ENCODE data around the gene CISTR. TPM values are rescaled to one million over a fixed set of nuclear protein-coding genes. Genes with fewer than 3 reads are reported as not detected.
"Not testable (repeated sequence)": the region's sequence is repeated elsewhere in the genome, so short reads cannot be mapped to it uniquely, and the experiment has no call there.

Gene CISTR
- total RNA-seq, 2 experiments from 2014 or later = not detected

DNA sequence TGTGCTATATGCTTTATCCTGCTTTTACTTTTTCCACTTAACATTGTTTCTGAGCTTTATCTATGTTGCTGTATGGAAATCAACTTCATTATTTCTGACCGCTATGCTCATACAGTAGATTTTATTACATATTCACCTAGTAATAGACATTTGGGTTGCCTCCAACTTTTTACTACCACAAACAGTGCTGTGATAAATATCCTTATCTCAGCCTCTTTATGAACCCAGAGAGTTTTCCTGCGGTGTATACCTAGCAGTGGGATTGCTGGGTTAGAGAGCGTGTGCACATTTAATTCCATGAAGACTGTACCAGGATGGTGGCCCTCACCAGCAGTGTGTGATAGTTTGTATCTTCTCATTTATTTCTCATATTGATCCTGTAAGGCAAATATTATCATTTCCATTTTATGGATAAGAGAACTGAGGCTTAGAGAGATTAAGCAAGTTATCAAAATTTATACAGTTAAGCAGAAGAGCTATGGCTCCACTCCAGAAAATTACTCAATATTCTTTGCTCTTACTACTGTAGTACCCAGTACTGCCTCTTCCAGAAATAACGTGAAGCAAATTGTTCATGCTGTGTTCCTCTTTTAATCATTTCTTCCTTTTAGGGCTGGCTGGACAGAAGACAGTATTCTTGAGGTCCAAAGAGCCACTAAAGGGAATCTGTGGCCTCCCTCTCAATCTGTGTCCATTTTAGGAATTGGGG is 26.3 kb upstream of the CISTR start:
- DNase-seq (no peak), ATAC-seq (no peak)
- Mint-ChIP-seq H3K27me3 (peaks cover 51% of the 10 kb centered on the region), H3K36me3 (no peaks in the 10 kb centered on the region), H3K4me3 (no peak overlapping the region), H3K9me3 (ENCODE audit: low read depth) (no peaks in the 10 kb centered on the region), H3K4me1 (no peaks in the 10 kb centered on the region), H3K27ac (no peak overlapping the region)
- CTCF ChIA-PET = no interaction called here

DNA sequence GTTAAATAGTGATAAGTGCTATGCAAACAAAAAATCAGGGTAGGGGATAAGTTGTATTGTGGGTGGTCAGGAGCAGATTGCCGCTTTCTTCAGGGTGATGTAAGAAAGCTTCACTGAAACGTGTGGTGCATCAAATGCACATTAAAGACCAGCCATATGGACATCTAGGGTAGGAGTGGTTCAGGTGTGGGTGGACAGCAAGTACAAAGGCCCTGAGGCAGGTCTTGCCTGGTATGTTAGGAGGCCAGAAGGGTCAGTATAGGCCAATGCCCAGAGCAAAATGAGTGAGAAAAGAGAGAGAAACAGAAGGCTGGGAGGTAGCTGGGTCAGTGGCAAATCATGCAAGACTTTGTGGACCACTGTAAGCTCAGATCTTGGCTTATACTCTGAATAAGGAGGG is 25.6 kb upstream of the CISTR start:
- no peak for ATAC-seq
- no peak for DNase-seq
- Mint-ChIP-seq H3K4me3 (no peak overlapping the region), H3K9me3 (ENCODE audit: low read depth) (no peaks in the 10 kb centered on the region), H3K27me3 (peaks cover 46% of the 10 kb centered on the region), H3K4me1 (no peaks in the 10 kb centered on the region), H3K27ac (no peak overlapping the region), H3K36me3 (no peaks in the 10 kb centered on the region)
- CTCF ChIA-PET = no interaction called here

DNA sequence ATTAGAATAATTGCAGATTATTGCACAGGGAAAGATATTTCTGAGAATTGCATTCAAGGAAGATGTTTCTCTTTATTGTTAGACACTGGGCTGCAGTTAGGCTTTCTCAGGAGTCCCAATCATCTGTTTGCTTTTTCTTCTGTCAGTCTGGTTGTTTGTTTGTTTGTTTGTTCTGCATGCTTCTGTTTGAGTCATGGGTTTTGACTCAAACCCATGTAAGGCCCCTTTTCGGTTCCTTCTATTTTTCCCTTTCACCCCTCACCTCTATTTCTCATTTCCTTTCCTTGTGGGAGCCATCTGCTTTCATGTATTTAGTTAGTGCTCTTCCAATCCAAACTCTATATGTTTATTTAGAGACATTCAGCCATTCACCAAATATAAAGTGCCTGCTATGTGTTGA is 25.1 kb upstream of the CISTR start:
- CTCF ChIA-PET = interaction anchor here (0.9 kb wide), 1 partner anchor 19 kb away, joined by 4 read pairs; no protein-coding TSS in a partner anchor
- DNase-seq = no peak
- Mint-ChIP-seq H3K4me1 (no peaks in the 10 kb centered on the region), H3K4me3 (no peak overlapping the region), H3K36me3 (no peaks in the 10 kb centered on the region), H3K27me3 (peaks cover 46% of the 10 kb centered on the region), H3K27ac (no peak overlapping the region), H3K9me3 (ENCODE audit: low read depth) (no peaks in the 10 kb centered on the region)
- ATAC-seq = no peak

DNA sequence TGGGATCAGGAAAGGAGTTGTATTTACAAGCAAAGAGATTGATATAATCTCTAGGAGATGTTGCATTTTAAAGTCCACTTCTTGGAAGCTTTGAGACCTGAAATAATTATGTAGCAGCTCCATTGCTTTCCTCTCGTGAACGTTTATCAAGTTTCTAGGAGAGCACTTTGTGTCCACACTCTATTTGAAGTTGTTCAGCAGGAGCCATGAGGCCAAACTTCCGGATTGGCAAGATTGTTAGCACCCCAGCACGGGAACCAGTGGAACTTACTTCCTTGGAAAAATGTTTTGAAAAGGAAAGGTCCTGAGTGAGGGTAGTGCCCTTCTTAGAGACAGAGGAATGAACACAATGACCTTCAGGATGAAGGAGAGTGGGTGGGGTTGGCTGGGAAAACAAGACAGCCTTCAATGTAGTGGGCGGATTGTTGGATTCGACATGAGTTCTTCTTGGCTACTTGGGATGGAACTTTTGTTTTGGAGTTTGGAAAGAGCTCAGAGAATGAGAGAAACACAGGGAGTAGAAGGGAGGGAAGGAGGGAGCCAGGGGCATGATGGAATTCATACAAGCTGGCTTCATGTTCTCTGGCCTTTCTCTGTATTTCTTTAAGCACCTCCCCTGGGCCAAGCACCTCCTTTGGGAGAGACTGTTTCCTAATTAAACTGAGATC is 23.8 kb upstream of the CISTR start:
- Mint-ChIP-seq H3K36me3 (no peaks in the 10 kb centered on the region), H3K27me3 (peaks cover 44% of the 10 kb centered on the region), H3K4me3 (no peak overlapping the region), H3K9me3 (ENCODE audit: low read depth) (no peaks in the 10 kb centered on the region), H3K27ac (no peak overlapping the region), H3K4me1 (no peaks in the 10 kb centered on the region)
- ATAC-seq (no peak), DNase-seq (no peak)
- CTCF ChIA-PET = interaction anchor here (1.5 kb wide), 1 partner anchor 16 kb away, joined by 3 read pairs; no protein-coding TSS in a partner anchor

DNA sequence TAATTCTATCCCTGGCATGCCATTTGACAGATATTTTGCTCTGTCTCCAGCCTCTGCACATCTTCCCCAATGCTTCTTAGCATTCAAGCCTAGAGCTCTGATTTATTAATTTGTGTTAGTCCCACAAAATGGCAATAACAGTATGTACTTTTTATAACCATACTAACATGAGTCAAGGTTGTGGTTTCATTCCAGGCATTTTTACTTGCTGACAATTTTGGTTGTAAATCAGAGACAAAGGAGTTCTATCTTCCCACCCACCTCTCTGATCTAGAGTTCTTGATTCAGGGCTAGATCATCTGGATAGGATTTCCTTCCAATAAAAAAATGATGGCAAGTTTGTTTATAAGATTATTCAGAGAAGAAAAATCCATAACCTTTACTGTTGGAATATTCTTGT is 18.5 kb upstream of the CISTR start:
- Mint-ChIP-seq H3K27ac (no peak overlapping the region), H3K4me1 (no peaks in the 10 kb centered on the region), H3K4me3 (no peak overlapping the region), H3K9me3 (ENCODE audit: low read depth) (no peaks in the 10 kb centered on the region), H3K27me3 (peaks cover 59% of the 10 kb centered on the region), H3K36me3 (no peaks in the 10 kb centered on the region)
- no peak for ATAC-seq
- DNase-seq = no peak
- CTCF ChIA-PET = interaction anchor here (0.6 kb wide), 1 partner anchor 13 kb away, joined by 3 read pairs; no protein-coding TSS in a partner anchor

- peaks cover 71% of the 10 kb centered on the region for H3K27me3 Mint-ChIP-seq
- H3K4me1 Mint-ChIP-seq = no peaks in the 10 kb centered on the region
- DNase-seq = no peak
- H3K27ac Mint-ChIP-seq = no peak overlapping the region
- no peak overlapping the region for H3K4me3 Mint-ChIP-seq
- no peak for ATAC-seq
- CTCF ChIA-PET = interaction anchor here (1.0 to 1.8 kb wide), 3 partner anchors 12 to 25 kb away, joined by 3 to 6 read pairs (median 5); no protein-coding TSS in a partner anchor
- H3K36me3 Mint-ChIP-seq = no peaks in the 10 kb centered on the region
- no peaks in the 10 kb centered on the region for H3K9me3 Mint-ChIP-seq (ENCODE audit: low read depth)
These were observed 17.2 kb upstream of the CISTR start for GRCh38 chr12:53768976-53769375.

DNA sequence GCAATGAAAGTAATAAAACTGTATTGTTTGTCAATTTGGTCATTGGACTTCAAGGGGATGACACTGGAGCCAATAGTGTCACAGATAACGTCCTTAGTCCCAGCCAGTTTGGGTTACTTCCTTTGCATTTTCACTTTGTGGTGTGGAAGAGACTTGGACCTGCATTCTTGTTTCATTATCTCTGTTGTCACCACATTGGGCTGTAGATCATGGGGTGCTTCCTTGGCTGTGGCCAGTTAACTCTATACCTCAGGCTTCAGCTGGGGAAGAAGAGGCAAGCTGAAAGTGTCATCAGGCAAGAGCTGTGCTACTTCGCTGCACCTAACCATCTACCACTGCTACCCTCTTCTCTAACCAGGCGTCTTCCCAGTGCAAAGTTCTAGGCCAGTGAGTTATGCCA is 15.1 kb upstream of the CISTR start:
- Mint-ChIP-seq H3K4me1 (no peaks in the 10 kb centered on the region), H3K4me3 (no peak overlapping the region), H3K9me3 (ENCODE audit: low read depth) (no peaks in the 10 kb centered on the region), H3K27ac (no peak overlapping the region), H3K27me3 (peaks cover 79% of the 10 kb centered on the region), H3K36me3 (no peaks in the 10 kb centered on the region)
- DNase-seq (no peak), ATAC-seq (no peak)
- CTCF ChIA-PET = interaction anchor here (1.5 kb wide), 1 partner anchor 10 kb away, joined by 4 read pairs; no protein-coding TSS in a partner anchor

- H3K9me3 Mint-ChIP-seq (ENCODE audit: low read depth) = no peaks in the 10 kb centered on the region
- DNase-seq (no peak), ATAC-seq (no peak)
- CTCF ChIA-PET = interaction anchor here (1.1 to 1.9 kb wide), 2 partner anchors 9 to 20 kb away, joined by 4 to 8 read pairs (median 7); no protein-coding TSS in a partner anchor
- H3K27me3 Mint-ChIP-seq = peaks cover 77% of the 10 kb centered on the region
- H3K4me3 Mint-ChIP-seq = no peak overlapping the region
- H3K36me3 Mint-ChIP-seq = no peaks in the 10 kb centered on the region
- no peaks in the 10 kb centered on the region for H3K4me1 Mint-ChIP-seq
- H3K27ac Mint-ChIP-seq = no peak overlapping the region
These were observed 14.1 kb upstream of the CISTR start for GRCh38 chr12:53765891-53766290.

- Mint-ChIP-seq H3K27ac (no peak overlapping the region), H3K9me3 (ENCODE audit: low read depth) (no peaks in the 10 kb centered on the region)
These were observed 12.8 kb upstream of the CISTR start for GRCh38 chr12:53764615-53765014.

DNA sequence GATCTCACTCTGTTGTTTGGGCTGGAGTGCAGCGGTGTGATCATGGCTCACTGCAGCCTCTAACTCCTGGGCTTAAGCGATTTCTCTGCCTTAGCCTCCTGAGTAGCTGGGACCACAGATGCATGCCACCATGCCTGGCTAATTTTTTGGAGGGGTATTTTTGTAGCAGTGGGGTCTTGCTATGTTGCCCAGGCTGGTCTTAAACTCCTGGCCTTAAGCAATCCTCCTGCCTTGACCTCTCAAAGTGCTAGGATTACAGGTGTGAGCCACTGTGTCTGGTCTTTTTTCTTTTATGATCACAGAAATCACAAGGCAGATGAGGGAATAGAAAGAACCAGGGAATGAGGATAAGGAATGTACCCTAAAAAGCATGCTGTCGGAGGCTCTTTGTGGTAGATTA is 11.0 kb upstream of the CISTR start:
- ATAC-seq; DNase-seq; H3K27ac Mint-ChIP-seq; H3K4me3 Mint-ChIP-seq; H3K9me3 Mint-ChIP-seq (ENCODE audit: low read depth); H3K36me3 Mint-ChIP-seq; H3K4me1 Mint-ChIP-seq; CTCF ChIA-PET: not testable (repeated sequence)
- peaks cover 85% of the 10 kb centered on the region for H3K27me3 Mint-ChIP-seq

More at GRCh38 chr12:53764615-53765014, 12.8 kb upstream of the CISTR start:
- DNase-seq = no peak
- CTCF ChIA-PET = interaction anchor here (1.1 to 1.9 kb wide), 2 partner anchors 8 to 18 kb away, joined by 7 to 8 read pairs; no protein-coding TSS in a partner anchor
- no peak overlapping the region for H3K4me3 Mint-ChIP-seq
- no peaks in the 10 kb centered on the region for H3K36me3 Mint-ChIP-seq
- ATAC-seq = no peak
- no peaks in the 10 kb centered on the region for H3K4me1 Mint-ChIP-seq
- peaks cover 79% of the 10 kb centered on the region for H3K27me3 Mint-ChIP-seq

DNA sequence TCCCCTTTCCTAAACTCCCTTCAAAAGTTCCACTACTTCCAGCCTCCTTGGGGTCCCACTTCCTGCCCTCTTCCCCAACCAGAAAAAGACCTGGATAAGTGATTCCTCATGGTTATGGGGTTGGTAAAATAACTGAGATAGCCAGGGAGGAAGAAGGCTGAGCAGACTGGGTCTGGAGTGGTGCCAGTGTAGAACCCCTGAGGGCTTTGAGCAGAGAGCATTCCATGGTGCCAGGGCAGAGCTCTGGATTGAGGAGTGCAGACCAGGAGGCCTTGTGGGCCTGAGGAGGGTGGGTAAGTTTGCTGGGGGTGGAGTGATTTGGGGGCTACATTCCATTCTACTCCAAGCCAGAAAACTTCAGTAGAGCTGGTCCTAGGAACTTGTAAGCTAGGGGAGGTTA is 9.5 kb upstream of the CISTR start:
- Mint-ChIP-seq H3K27ac (no peak overlapping the region), H3K36me3 (no peaks in the 10 kb centered on the region), H3K27me3 (peaks cover 71% of the 10 kb centered on the region), H3K9me3 (ENCODE audit: low read depth) (no peaks in the 10 kb centered on the region), H3K4me1 (peaks cover 18% of the 10 kb centered on the region), H3K4me3 (no peak overlapping the region)
- DNase-seq (no peak), ATAC-seq (no peak)
- CTCF ChIA-PET = interaction anchor here (1.0 kb wide), 1 partner anchor 14 kb away, joined by 5 read pairs; no protein-coding TSS in a partner anchor

DNA sequence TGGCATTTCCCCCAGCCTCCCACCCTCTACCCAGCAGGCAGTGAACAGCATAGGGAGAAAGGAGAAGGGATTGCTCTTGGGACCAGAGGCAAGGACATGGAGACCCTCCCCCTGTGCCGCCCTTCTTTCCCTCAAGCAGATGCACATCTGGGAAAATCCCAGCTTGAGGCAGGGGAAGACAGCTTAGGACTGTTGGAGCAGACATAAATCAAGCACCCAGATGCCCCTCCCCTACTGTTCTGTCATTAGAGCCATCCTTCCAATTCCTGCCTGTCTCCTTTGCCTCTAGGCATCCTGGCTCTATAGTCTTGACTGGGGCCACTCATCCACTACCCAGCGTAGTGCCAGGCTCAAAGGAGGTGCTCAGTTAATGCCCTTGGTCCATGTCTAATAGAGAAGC is 7.5 kb upstream of the CISTR start:
- no peak overlapping the region for H3K4me3 Mint-ChIP-seq
- DNase-seq (no peak), ATAC-seq (no peak)
- H3K27me3 Mint-ChIP-seq = peaks cover 57% of the 10 kb centered on the region
- no peaks in the 10 kb centered on the region for H3K36me3 Mint-ChIP-seq
- H3K4me1 Mint-ChIP-seq = peaks cover 19% of the 10 kb centered on the region
- no peak overlapping the region for H3K27ac Mint-ChIP-seq
- CTCF ChIA-PET = interaction anchor here (9.4 kb wide), 1 partner anchor 16 kb away, joined by 165 read pairs; no protein-coding TSS in a partner anchor
- no peaks in the 10 kb centered on the region for H3K9me3 Mint-ChIP-seq (ENCODE audit: low read depth)

DNA sequence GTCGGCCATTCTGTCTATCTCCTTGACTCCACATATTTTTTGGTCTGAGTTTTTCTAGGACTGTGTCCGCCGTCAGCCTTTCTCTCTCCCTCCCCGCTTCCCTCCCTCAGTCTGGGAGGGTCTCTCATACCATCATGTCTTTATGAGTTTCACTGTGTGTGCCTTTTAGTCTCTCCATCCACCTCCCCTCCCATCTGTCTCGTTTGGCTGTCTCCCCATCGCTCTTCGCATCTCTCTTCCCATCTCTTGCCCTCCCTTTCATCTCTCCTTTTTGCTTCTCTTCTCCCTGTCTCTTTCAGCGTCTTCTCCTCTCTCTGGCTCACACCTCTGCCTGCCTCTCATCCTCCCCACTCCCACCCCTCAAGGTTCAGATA is 6.9 kb upstream of the CISTR start:
- DNase-seq (no peak), ATAC-seq (no peak)
- Mint-ChIP-seq H3K4me3 (no peak overlapping the region), H3K27me3 (peaks cover 54% of the 10 kb centered on the region), H3K9me3 (ENCODE audit: low read depth) (no peaks in the 10 kb centered on the region), H3K36me3 (no peaks in the 10 kb centered on the region), H3K27ac (no peak overlapping the region), H3K4me1 (peaks cover 19% of the 10 kb centered on the region)
- CTCF ChIA-PET = interaction anchor here (1.5 to 9.4 kb wide), 4 partner anchors 16 to 82 kb away, joined by 3 to 165 read pairs (median 21); partner anchors contain the start of gene ATP5MC2
